ENCODE data around the gene NRG3.

DNA sequence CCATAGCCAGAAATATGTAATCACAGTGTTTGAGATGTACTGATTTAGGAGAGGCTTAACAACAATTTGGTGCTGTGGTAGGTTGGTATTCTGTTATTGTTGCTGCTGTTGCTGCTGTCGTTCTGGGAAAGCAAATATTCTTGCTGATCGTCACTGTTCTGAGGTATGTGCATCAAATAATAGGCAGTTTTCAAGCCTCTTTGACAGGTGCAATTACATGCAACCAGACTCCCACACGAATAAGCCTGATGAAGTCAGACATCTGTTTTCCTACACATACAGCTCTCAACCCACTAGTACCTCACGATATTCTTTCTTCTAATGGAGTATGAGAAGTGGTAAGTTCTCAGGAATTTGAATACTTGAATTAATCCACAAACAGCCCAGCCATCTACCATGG lies 46.7 kb upstream of the NRG3 start:
- TF ChIP-seq, protein P1, sequence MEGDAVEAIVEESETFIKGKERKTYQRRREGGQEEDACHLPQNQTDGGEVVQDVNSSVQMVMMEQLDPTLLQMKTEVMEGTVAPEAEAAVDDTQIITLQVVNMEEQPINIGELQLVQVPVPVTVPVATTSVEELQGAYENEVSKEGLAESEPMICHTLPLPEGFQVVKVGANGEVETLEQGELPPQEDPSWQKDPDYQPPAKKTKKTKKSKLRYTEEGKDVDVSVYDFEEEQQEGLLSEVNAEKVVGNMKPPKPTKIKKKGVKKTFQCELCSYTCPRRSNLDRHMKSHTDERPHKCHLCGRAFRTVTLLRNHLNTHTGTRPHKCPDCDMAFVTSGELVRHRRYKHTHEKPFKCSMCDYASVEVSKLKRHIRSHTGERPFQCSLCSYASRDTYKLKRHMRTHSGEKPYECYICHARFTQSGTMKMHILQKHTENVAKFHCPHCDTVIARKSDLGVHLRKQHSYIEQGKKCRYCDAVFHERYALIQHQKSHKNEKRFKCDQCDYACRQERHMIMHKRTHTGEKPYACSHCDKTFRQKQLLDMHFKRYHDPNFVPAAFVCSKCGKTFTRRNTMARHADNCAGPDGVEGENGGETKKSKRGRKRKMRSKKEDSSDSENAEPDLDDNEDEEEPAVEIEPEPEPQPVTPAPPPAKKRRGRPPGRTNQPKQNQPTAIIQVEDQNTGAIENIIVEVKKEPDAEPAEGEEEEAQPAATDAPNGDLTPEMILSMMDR (IDR thresholded peaks at IDR 0.05): no peak
- TF ChIP-seq POLR2A (IDR thresholded peaks at IDR 0.05): no peak
